ENCODE data around the gene CPNE4.

- TF ChIP-seq CTCF (IDR thresholded peaks at IDR 0.05; ENCODE audit: low read length) (no peak), EZH2 (IDR thresholded peaks at IDR 0.05; ENCODE audit: borderline replicate concordance, low read length) (no peak)
Observed at GRCh38 chr3:131658115-131658514, 376.7 kb downstream of the CPNE4 start.

Data from OCI-LY1 (cell line).